ENCODE results near the gene MVP.
A peak's percentile ranks its signal among the peaks of the same experiment; 100 is the strongest.
"Not testable (repeated sequence)": the region's sequence is repeated elsewhere in the genome, so short reads cannot be mapped to it uniquely, and the experiment has no call there.

The MVP gene

DNA sequence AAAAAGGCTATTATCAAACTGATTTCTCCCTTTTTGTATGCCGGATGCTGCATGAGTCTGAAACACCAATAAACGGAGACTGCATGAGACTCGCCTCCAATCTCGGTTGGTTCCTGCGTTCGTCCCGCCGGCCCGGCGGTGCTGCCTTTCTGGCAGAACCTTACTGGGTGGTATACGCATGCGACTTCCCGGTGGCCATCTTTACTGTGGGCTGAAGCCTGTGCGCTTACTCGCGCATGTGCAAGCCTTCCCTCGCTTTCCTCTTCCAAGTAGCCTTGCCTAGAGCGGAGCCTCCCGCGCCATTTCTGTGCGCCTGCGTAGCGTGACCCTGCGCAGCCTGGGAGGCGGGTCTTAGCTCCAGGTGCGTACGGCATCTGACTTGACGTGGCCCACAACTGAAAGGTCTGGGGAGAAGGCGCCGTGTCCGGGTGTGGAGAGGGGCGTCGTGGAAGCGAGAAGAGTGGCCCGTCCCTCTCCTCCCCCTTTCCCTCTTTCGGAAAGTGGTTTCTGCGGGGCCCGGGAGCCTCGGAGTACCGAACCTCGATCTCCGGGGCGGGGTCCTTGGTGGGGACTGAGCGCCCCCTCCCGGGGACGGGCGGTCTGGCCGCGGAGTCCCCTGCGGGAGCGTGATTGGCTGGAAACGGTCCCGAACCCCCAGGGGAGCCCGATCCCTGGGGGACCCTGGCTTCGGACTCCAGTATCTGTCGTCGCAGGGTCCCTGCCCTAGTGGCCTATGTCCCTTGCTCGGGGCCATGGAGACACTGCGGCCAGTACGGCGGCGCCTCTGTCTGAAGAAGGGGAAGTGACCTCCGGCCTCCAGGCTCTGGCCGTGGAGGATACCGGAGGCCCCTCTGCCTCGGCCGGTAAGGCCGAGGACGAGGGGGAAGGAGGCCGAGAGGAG lies 4.2 kb upstream of the MVP start, which contains the start of gene PAGR1:
Gene PAGR1 (plus strand): TSS at position 360 of the 901 bp plus-strand sequence. CDS start 374 bp downstream, at position 734.
- DNase-seq: peak; percentile 91

- no peak for DNase-seq
These were observed 3.4 kb upstream of the MVP start for GRCh38 chr16:29816694-29817441.

- no peak for DNase-seq
These were observed 2.2 kb upstream of the MVP start for GRCh38 chr16:29818082-29818481.

DNA sequence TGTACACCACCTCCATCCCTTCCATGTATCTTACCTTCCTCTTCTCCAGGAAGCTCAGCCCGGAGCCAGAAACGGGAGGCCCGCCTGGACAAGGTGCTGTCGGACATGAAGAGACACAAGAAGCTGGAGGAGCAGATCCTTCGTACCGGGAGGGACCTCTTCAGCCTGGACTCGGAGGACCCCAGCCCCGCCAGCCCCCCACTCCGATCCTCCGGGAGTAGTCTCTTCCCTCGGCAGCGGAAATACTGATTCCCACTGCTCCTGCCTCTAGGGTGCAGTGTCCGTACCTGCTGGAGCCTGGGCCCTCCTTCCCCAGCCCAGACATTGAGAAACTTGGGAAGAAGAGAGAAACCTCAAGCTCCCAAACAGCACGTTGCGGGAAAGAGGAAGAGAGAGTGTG lies 756 bp upstream of the MVP start:
- DNase-seq: no peak

DNA sequence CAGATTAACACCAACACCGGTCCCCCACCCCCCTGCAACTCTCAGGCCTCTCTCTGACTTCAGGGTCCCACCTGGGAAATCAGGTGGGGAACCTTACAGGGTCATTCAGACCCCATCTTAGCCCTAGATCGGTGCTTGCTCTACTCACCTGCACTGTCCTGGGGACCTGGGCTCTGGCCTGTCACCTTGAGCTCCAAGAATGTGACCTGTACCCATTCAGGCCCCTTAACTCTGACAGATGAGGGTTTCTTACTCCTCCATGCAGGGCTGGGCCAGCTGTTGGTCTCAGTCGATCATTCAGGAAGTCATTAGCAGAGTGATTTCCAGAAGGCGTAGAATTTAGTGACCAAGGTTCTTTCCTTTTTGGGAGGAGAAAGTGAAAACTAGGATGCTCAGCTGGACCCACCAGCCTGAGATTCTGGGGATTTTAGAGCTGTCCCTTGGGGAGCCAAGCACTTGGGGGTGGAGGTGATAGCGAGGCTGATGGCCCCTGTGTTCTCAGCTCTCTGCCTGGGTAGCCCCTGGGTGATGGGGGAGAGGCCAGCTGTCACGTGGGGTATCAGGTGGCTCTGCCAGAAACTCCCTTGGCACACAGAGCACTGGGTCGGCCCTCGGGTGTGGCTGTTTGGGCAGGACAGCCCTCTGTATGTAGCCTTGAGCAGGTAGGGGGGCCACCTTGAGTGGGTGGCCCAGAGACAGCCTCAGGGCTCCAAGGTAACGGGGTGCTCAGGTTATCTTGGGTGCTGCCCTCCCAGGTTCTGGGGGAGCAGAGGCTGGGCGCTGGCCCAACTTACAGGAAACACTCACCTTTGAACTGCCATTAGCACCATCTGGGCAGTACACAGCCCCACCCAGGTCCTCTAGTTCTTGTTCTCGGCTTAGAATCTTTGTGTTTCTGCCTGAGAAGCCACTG lies 724 bp downstream of the MVP start:
- DNase-seq: no peak

DNA sequence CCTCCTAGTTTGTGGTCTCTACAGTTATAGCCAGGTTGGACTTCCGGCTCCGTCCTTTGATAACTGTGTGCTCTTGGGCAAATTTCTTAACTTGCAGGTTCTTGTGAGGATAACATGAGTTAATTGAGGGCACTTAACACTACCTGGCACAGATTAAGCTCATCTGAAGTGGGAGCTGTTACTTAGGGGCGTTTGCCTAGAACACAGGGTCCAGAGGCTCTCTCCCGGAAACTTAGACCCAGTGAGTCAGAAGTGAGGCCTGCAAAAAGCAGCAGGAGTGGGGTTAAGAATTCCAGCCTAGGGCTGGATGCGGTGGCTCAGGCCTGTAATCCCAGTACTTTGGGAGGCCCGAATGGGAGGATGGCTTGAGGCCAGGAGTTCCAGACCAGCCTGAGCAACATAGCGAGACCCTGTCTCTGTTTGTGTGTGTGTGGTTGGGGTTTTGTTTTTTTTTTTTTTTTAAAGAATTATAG lies 1.4 kb downstream of the MVP start:
- no peak for DNase-seq

- DNase-seq: no peak
These were observed 4.4 kb downstream of the MVP start for GRCh38 chr16:29824589-29825144.

DNA sequence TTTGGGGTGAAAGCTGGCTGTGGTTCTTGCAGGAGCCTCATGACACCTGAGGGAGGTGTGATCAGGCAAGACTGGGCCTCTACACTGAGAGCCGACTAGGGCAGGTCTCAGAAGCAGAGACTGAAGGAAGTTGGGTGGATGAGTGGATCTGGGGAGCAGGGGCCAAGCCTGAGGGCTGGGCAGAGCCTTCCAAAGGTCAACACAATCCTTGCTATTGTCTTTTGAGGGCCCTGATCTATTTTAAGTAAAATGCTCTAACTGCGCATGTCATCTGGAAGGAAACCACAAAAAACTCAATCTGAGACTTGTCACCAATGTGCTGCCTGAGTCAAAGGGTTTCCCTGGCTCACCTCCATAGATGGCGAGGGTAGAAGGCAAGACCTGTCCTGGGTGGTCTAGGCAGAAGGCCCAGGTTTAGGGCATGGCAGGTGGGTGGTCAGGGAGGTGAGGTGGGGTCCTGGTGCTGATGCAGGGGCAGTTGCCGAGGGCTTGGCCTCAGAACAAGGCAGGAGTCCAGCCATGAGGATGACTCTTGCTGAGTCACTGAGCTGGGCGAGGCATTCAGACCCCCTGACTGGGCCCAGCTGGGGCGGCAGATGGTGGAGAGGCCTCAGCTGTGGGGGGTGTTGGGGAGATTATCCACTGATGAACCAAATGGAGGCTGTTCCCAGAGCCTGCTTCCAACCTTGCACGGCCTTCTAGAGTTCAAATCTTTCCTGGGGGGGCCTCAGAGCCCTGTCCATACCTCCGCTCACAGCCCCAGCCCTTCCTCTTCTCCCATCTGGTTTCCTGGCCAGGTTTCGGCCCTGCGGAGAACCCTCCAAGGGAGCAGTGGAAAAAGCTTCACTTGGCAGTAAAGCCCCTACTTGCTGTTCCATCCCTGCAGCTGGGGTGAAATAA lies 5.1 kb downstream of the MVP start:
- no peak for DNase-seq

- no peak for DNase-seq
These were observed 6.1 kb downstream of the MVP start for GRCh38 chr16:29826342-29826695.

- DNase-seq: no peak
These were observed 10.5 kb downstream of the MVP start for GRCh38 chr16:29830774-29831173.

DNA sequence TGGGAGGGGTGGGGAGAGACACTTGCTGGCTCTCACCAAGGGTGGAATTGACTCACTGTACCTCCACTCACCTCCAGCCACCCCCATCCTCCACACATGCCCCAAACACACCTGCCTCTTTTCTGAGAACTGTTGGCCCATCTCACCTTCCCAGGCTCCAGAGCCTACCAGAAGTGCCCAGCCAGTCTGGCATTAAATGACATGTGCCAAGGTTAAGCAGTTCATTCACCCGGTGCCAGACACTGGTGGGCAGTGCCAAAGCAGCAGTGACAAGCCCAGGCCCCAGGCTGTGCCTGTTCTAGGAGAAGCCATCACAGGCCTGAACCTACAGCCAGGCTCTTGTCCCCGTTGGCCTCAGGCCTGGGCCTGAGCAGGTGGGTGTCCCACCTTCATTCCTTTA lies 11.2 kb downstream of the MVP start:
- no peak for DNase-seq

- not testable (repeated sequence) for DNase-seq
These were observed 13.0 kb downstream of the MVP start for GRCh38 chr16:29833219-29833618.

DNA sequence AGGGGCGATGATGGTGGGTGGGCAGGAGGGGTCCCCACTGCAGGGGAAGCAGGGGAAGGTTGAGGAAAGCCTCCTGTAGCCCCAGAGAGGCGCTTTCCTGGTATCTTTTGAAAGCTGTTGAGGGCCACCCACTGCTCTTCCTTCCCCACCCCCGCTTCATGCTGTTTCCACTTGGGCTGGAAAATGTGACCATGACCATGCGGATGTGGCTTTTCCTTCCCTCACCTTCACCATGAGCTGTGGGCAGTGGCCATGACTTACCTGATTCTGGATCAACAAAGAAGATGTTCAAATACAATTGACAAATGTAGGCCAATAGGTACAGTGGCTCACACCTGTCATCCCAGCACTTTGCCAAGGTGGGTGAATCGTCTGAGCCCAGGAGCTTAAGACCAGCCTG lies 13.8 kb downstream of the MVP start:
- no peak for DNase-seq

GRCh38 chr16:29835926-29836325 lies 15.7 kb downstream of the MVP start:
- no peak for DNase-seq

GRCh38 chr16:29836623-29837022 lies 16.4 kb downstream of the MVP start:
- no peak for DNase-seq

DNA sequence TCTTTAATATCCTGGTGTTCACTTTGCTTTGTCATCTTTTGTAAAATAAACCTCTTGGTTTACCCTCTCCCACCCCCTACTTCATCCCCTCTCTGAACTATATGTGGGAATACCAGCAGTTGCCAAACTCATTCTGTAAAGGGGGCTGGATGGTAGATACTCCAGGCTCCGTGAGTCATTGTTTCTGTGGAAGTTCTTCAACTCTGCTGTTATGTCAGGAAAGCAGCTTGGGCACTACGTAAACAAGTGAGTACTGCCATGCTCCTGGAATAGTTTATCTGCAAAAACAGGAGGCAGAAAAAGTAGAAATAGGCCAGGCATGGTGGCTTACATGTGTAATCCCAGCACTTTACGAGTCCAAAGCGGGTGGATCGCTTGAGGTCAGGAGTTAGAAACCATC lies 17.6 kb downstream of the MVP start:
- no peak for DNase-seq

- no peak for DNase-seq
These were observed 19.6 kb downstream of the MVP start for GRCh38 chr16:29839822-29840221.

- DNase-seq: no peak
These were observed 20.0 kb downstream of the MVP start for GRCh38 chr16:29840240-29840639.

DNA sequence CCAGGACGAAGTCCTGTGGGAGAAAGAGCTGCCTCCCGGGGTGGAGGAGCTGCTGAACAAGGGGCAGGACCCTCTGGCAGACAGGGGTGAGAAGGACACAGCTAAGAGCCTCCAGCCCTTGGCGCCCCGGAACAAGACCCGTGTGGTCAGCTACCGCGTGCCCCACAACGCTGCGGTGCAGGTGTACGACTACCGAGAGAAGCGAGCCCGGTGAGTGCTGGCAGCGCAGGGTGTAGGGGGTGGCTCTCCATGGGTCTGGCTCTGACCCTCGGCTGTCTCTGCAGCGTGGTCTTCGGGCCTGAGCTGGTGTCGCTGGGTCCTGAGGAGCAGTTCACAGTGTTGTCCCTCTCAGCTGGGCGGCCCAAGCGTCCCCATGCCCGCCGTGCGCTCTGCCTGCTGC lies 21.4 kb downstream of the MVP start:
- DNase-seq: no peak

- no peak for DNase-seq
These were observed 22.6 kb downstream of the MVP start for GRCh38 chr16:29842732-29843346.

GRCh38 chr16:29843931-29844330 lies 23.7 kb downstream of the MVP start:
- DNase-seq: no peak
